HFFc6 (cell line): ENCODE data around the gene NKAIN1. TPM values are rescaled to one million over a fixed set of nuclear protein-coding genes. Genes with fewer than 3 reads are reported as not detected.

ENCODE experiments used
- DNase-seq: peaks from one replicate; pipeline ENCODE4 v3.0.0-alpha.2; 2018
- H3K27ac Mint-ChIP-seq: 2 replicates; pipeline ENCODE4 v1.8.0; 2020; ENCODE audit warnings: mild to moderate bottlenecking, mixed read lengths
- H3K27me3 Mint-ChIP-seq: 2 replicates; pipeline ENCODE4 v1.8.0; 2021; ENCODE audit warnings: mild to moderate bottlenecking, moderate library complexity, mixed read lengths; ENCODE audit not compliant: insufficient read depth
- H3K36me3 Mint-ChIP-seq: 2 replicates; pipeline ENCODE4 v1.8.0; 2021; ENCODE audit warnings: low read depth, mixed read lengths
- H3K4me1 Mint-ChIP-seq: 2 replicates; pipeline ENCODE4 v1.8.0; 2020; ENCODE audit warnings: low read depth, mixed read lengths
- H3K4me3 Mint-ChIP-seq: 2 replicates; pipeline ENCODE4 v1.8.0; 2020; ENCODE audit warnings: mild to moderate bottlenecking, moderate library complexity, mixed read lengths
- H3K9me3 Mint-ChIP-seq: 2 replicates; pipeline ENCODE4 v1.8.0; 2020; ENCODE audit warnings: mild to moderate bottlenecking, mixed read lengths
- total RNA-seq, 6 experiments: library from RNA; stranded (reverse); fragmentation: NEBNext Ultra II Directional; extraction: Animal tissue kit (Norgen Biotek cat#: 25700); gene quantifications; 2 replicates in 1 of 6; 3 replicates in 5 of 6; pipeline ENCODE4 v1.2.3, GENCODE V29; 2021
- TF ChIP-seq, protein P1 (sequence below): fragments of 200-600 bp; sonication (generic); IDR thresholded peaks from 2 replicates; pipeline ENCODE4 v1.5.0; 2021; ENCODE audit warnings: antibody characterized with exemption, mild to moderate bottlenecking

Gene NKAIN1
- total RNA-seq, 6 experiments from 2014 or later, result not detected

GRCh38 chr1:31207569-31207968 lies 32.1 kb downstream of the NKAIN1 start:
- Mint-ChIP-seq H3K36me3 (peaks cover 11% of the 10 kb centered on the region), H3K4me1 (no peaks in the 10 kb centered on the region), H3K27me3 (peaks cover 15% of the 10 kb centered on the region), H3K27ac (no peak overlapping the region), H3K4me3 (no peak overlapping the region), H3K9me3 (peaks cover 30% of the 10 kb centered on the region)
- DNase-seq, result no peak
- TF ChIP-seq, protein P1, sequence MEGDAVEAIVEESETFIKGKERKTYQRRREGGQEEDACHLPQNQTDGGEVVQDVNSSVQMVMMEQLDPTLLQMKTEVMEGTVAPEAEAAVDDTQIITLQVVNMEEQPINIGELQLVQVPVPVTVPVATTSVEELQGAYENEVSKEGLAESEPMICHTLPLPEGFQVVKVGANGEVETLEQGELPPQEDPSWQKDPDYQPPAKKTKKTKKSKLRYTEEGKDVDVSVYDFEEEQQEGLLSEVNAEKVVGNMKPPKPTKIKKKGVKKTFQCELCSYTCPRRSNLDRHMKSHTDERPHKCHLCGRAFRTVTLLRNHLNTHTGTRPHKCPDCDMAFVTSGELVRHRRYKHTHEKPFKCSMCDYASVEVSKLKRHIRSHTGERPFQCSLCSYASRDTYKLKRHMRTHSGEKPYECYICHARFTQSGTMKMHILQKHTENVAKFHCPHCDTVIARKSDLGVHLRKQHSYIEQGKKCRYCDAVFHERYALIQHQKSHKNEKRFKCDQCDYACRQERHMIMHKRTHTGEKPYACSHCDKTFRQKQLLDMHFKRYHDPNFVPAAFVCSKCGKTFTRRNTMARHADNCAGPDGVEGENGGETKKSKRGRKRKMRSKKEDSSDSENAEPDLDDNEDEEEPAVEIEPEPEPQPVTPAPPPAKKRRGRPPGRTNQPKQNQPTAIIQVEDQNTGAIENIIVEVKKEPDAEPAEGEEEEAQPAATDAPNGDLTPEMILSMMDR, result no peak

DNA sequence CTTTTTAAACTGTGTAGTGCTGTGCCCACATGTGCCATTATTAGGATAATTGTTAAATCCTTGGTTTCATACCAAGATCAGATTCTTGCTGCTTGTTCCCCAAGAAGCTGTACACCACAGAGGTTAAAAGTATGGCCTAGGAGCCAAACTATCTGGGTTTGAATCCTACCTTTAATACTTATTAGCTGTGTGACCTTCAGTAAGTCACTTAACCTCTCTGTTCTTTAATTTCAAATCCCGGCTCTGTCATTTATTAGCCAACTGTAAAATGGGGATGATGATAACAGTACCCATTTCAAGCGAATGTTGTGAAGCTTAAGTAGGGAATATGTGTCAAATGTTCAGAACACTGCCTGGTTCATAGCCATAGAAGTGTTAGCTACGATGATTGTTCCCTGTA lies 32.6 kb downstream of the NKAIN1 start:
- Mint-ChIP-seq H3K9me3 (peaks cover 26% of the 10 kb centered on the region), H3K27me3 (peaks cover 15% of the 10 kb centered on the region), H3K4me3 (no peak overlapping the region), H3K36me3 (peaks cover 11% of the 10 kb centered on the region), H3K4me1 (no peaks in the 10 kb centered on the region), H3K27ac (no peak overlapping the region)
- TF ChIP-seq, protein P1, result no peak
- no peak for DNase-seq

DNA sequence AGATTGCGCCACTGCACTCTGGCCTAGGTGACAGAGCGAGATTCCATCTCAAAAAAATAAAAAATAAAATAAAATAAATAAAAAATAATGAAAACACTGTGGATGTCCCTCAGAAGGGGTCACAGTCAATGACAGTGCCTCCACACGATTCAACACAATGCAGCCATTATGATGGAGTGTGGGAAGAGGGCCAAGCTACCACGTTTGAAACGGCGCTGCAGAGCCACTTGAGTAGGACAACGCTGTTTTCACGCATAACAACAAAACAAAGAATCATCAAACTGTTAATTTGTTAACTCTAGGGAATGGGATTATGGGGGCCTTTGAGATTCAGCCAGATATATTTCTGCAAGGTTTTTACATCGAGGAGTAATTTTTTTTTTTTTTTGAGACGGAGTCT lies 36.5 kb downstream of the NKAIN1 start:
- no peaks in the 10 kb centered on the region for H3K36me3 Mint-ChIP-seq
- TF ChIP-seq, protein P1, result no peak
- H3K9me3 Mint-ChIP-seq, result no peaks in the 10 kb centered on the region
- peaks cover 15% of the 10 kb centered on the region for H3K27me3 Mint-ChIP-seq
- H3K27ac Mint-ChIP-seq, result no peak overlapping the region
- no peak for DNase-seq
- no peak overlapping the region for H3K4me3 Mint-ChIP-seq
- peaks cover 2% of the 10 kb centered on the region; the same call in 1 of the 2 replicates for H3K4me1 Mint-ChIP-seq

GRCh38 chr1:31201931-31202360 lies 37.7 kb downstream of the NKAIN1 start:
- no peak for DNase-seq
- H3K27ac Mint-ChIP-seq, result no peak overlapping the region
- H3K27me3 Mint-ChIP-seq, result peaks cover 14% of the 10 kb centered on the region
- H3K4me3 Mint-ChIP-seq, result no peak overlapping the region
- H3K36me3 Mint-ChIP-seq, result no peaks in the 10 kb centered on the region
- TF ChIP-seq, protein P1, result no peak
- H3K4me1 Mint-ChIP-seq, result peaks cover 6% of the 10 kb centered on the region; the same call in 1 of the 2 replicates
- no peaks in the 10 kb centered on the region for H3K9me3 Mint-ChIP-seq

- no peak for DNase-seq
- no peaks in the 10 kb centered on the region for H3K9me3 Mint-ChIP-seq
- TF ChIP-seq, protein P1, result no peak
- H3K27ac Mint-ChIP-seq, result no peak overlapping the region
- H3K4me1 Mint-ChIP-seq, result peaks cover 10% of the 10 kb centered on the region; the same call in 1 of the 2 replicates
- H3K4me3 Mint-ChIP-seq, result no peak overlapping the region
- H3K36me3 Mint-ChIP-seq, result no peaks in the 10 kb centered on the region
- H3K27me3 Mint-ChIP-seq, result peaks cover 14% of the 10 kb centered on the region
Measured at GRCh38 chr1:31199949-31200348, 39.7 kb downstream of the NKAIN1 start.
